22Rv1 (cell line): ENCODE data around the gene LYG1.
"Not testable (repeated sequence)": the region's sequence is repeated elsewhere in the genome, so short reads cannot be mapped to it uniquely, and the experiment has no call there.

Experiments used
- H3K27ac ChIP-seq: fragments of 450-650 bp; 2 replicates; pipeline ENCODE4 v1.5.1; 2017
- CTCF ChIP-seq: fragments of 450-650 bp; IDR thresholded peaks from 2 replicates; pipeline ENCODE4 v1.5.1; 2017; ENCODE audit warnings: mild to moderate bottlenecking
- ZFX ChIP-seq: fragments of 450-650 bp; IDR thresholded peaks from 2 replicates; pipeline ENCODE4 v1.6.1; 2017; ENCODE audit warnings: antibody characterized with exemption, borderline replicate concordance

Gene LYG1

DNA sequence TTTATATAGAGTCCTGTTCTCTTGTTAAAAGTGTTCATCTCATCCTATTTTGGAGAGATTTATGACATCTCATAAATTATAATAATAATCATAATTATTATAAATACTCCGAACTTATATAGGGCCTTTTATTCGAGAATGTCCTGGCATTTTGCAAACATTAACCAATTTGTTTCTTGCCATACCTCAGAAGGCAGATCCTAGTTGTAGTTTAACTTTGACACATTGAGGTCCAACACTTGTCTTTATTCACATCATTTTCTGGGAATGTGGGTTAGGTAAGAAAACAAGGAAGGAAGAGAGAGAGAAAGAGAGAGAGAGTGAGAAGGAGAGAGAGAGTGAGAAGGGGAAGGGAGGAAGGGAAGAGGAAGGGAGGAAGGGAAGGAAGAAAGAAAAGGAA is at the start of gene LYG1:
Gene LYG1, minus strand, starts transcription at position 101 of the 400 bp plus-strand sequence. CDS start 5,527 bp downstream, outside the sequence.
- not testable (repeated sequence) for H3K27ac ChIP-seq

DNA sequence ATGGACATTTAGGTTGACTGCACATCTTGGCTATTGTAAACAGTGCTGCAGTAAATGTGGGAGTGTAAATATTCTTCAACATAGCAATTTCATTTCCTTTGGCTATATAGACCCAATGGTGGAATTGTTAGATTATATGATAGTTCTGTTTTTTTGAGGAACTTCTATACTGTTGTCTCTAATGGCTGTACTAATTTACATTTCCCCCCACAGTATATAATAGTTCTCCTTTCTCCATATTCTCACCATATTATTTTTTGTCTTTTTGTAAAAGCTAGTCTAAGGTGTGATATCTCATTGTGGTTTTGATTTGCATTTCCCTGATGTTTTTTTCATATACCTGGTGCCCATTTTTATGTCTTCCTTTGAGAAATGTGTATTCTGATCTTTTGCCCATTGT is 49.2 kb upstream of the LYG1 start:
- no peak overlapping the region for H3K27ac ChIP-seq
- TF ChIP-seq CTCF = no peak
- TF ChIP-seq ZFX = no peak

DNA sequence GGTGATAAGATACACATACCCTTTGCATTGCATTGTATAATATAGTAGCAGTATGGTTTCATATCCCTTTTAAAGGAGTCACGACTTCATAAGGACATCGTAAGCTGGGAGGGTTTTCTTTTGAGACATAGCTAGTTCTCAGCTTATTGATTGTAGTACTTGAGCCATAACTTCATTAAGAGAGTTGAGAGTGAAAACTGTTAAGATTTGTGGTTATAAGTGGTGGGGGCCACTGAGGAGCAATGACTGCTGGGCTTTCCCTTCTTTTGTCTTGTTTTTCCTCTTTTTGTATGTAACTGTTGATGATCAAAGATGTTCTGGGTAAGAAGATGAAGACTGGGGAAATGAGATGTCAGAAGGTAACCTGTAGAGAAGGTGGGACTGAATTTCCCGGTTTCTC is 47.2 kb upstream of the LYG1 start:
- H3K27ac ChIP-seq = no peak overlapping the region
- TF ChIP-seq CTCF (no peak), ZFX (no peak)

DNA sequence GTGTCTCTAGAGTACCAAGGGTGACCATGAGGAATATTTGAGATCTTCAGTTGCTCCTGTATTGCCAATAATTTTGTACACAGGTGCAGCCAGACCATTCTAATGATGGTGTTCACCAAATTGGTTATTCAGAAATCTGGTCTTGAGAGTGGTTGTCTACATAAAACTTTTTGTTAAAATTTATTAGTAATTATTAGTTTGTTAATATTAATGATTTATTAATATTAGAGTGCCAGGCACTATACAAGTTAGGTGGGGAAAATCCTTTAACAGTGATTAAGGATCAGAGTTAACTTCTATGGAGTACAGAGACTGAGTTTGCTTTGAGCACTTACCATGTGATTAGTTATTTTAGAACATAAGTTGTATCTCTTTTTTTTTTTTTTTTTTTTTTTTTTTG is 45.2 kb upstream of the LYG1 start:
- TF ChIP-seq CTCF = no peak
- TF ChIP-seq ZFX = no peak
- H3K27ac ChIP-seq = no peak overlapping the region

GRCh38 chr2:99345446-99345845 is 44.4 kb upstream of the LYG1 start:
- H3K27ac ChIP-seq = not testable (repeated sequence)

DNA sequence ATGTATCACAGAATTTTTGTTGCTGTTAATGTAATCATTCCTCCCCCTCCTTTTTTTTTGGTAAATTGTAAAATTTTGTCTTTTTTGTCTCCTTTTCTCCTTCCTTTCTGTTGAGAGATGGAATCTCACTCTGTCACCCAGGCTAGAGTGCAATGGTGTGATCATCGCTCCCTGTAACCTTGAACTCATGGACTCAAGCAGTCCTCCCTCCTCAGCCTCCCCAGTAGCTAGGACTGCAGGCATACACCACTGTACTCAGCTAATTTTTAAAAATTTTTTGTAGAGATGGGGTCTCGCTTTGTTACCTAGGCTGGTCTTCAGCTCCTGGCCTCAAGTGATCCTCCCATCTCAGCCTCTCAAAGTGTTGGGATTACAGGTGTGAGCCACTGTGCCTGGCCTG is 41.5 kb upstream of the LYG1 start:
- no peak overlapping the region for H3K27ac ChIP-seq
- TF ChIP-seq ZFX (no peak), CTCF (no peak)

- TF ChIP-seq ZFX = no peak
- no peak for TF ChIP-seq CTCF
- no peak overlapping the region for H3K27ac ChIP-seq
These were observed 39.8 kb upstream of the LYG1 start for GRCh38 chr2:99340669-99341236.

- H3K27ac ChIP-seq = peak overlapping the region; percentile 86
- TF ChIP-seq CTCF = no peak
- TF ChIP-seq ZFX = no peak
These were observed 37.1 kb upstream of the LYG1 start for GRCh38 chr2:99338029-99338585.
